SK-N-SH (cell line): Measurements from ENCODE around the gene NEURL2. TPM values are rescaled to one million over a fixed set of nuclear protein-coding genes. Genes with fewer than 3 reads are reported as not detected.

ENCODE experiments used
- CTCF ChIA-PET: fragments of 300-600, 350-600 bp; formaldehyde crosslinking; extraction: SDS; loops from one replicate; lab custom pipeline; 2021; lab: Yijun Ruan, JAX
- POLR2A ChIA-PET: fragments of 350-600 bp; sonication (Branson Sonifier 250); formaldehyde crosslinking; extraction: SDS; loops from one replicate; lab custom pipeline; 2020; ENCODE audit warnings: antibody characterized with exemption, inconsistent platforms; lab: Yijun Ruan, JAX
- DNase-seq: peaks from one replicate; pipeline ENCODE4 v3.0.0; 2012
- H2AFZ ChIP-seq: fragments of 200-600 bp; sonication (generic); 2 replicates; pipeline ENCODE4 v1.8.1; 2016; ENCODE audit warnings: antibody characterized with exemption, mild to moderate bottlenecking, low read depth
- H3F3A ChIP-seq: fragments of 200-600 bp; sonication (generic); replicated peaks from 2 replicates; pipeline ENCODE3; 2016; ENCODE audit warnings: antibody characterized with exemption, mild to moderate bottlenecking; ENCODE audit not compliant: insufficient read depth
- H3K27ac ChIP-seq, 2 experiments: fragments of 200-500 bp in 1 of 2; fragments of 200-600 bp in 1 of 2; sonication (Bioruptor generic) in 1 of 2; sonication (generic), shearing (Covaris generic) in 1 of 2; 2 replicates each; pipeline versions ENCODE4 v1.5.1 to v1.6.1; 2014 to 2016; ENCODE audit warnings: low read depth in 2 of 2, inconsistent platforms in 1 of 2, low read length in 1 of 2, mild to moderate bottlenecking in 1 of 2, mixed read lengths in 1 of 2
- H3K27me3 ChIP-seq: fragments of 200-600 bp; sonication (generic), shearing (Covaris generic); 2 replicates; pipeline ENCODE4 v1.6.1; 2016; ENCODE audit warnings: mixed run types; ENCODE audit not compliant: insufficient read depth
- H3K36me3 ChIP-seq, 2 experiments: fragments of 200-500 bp in 1 of 2; fragments of 200-600 bp in 1 of 2; sonication (Bioruptor generic) in 1 of 2; sonication (generic) in 1 of 2; replicated peaks in 1 of 2; 2 replicates each; pipeline versions ENCODE3 to v1.5.1; 2014 to 2016; ENCODE audit warnings: low read length in 1 of 2, mild to moderate bottlenecking in 1 of 2; ENCODE audit not compliant: insufficient read depth in 2 of 2, control insufficient read depth in 1 of 2
- H3K4me1 ChIP-seq, 2 experiments: fragments of 200-500 bp in 1 of 2; fragments of 200-600 bp in 1 of 2; sonication (Bioruptor generic) in 1 of 2; sonication (generic), shearing (Covaris generic) in 1 of 2; 2 replicates each; pipeline versions ENCODE4 v1.5.1 to v1.6.1; 2014 to 2016; ENCODE audit warnings: low read depth in 1 of 2, low read length in 1 of 2, mixed run types in 1 of 2; ENCODE audit not compliant: insufficient read depth in 2 of 2, control insufficient read depth in 1 of 2
- H3K4me2 ChIP-seq: fragments of 200-600 bp; sonication (generic), shearing (Covaris generic); 2 replicates; pipeline ENCODE4 v1.6.1; 2017; ENCODE audit warnings: mixed run types
- H3K4me3 ChIP-seq, 2 experiments: fragments of 200-500 bp in 1 of 2; fragments of 200-600 bp in 1 of 2; sonication (Bioruptor generic) in 1 of 2; sonication (generic), shearing (Covaris generic) in 1 of 2; 2 replicates each; pipeline versions ENCODE4 v1.5.1 to v1.8.1; 2014 to 2016; ENCODE audit warnings: low read depth in 2 of 2, inconsistent platforms in 1 of 2, low read length in 1 of 2, mild to moderate bottlenecking in 1 of 2, mixed read lengths in 1 of 2, moderate library complexity in 1 of 2
- H3K79me2 ChIP-seq: fragments of 200-600 bp; sonication (generic); 2 replicates; pipeline ENCODE4 v1.8.1; 2017; ENCODE audit warnings: mild to moderate bottlenecking; ENCODE audit not compliant: insufficient read depth
- H3K9ac ChIP-seq: fragments of 200-600 bp; sonication (generic); 2 replicates; pipeline ENCODE4 v1.6.1; 2017; ENCODE audit warnings: mixed run types
- H3K9me2 ChIP-seq: fragments of 200-600 bp; sonication (generic); 2 replicates; pipeline ENCODE4 v1.6.1; 2017; ENCODE audit warnings: mixed run types
- H3K9me3 ChIP-seq: fragments of 200-600 bp; sonication (generic); 2 replicates; pipeline ENCODE4 v1.6.1; 2017; ENCODE audit warnings: mixed run types, mild to moderate bottlenecking, moderate library complexity
- H4K20me1 ChIP-seq: fragments of 200-600 bp; sonication (generic); 2 replicates; pipeline ENCODE4 v1.6.1; 2017; ENCODE audit warnings: mild to moderate bottlenecking, mixed run types; ENCODE audit not compliant: insufficient read depth
- ELF1 ChIP-seq: IDR thresholded peaks from 2 replicates; pipeline ENCODE4 v1.4.0; 2012
- EZH2phosphoT487 ChIP-seq: fragments of 200-600 bp; sonication (generic); IDR thresholded peaks from 2 replicates; pipeline ENCODE4 v1.6.1; 2017; ENCODE audit warnings: low read depth, mixed run types, mild to moderate bottlenecking, antibody characterized with exemption, moderate library complexity, borderline replicate concordance
- FOXJ3 ChIP-seq: sonication (generic); formaldehyde crosslinking; IDR thresholded peaks from 2 replicates; pipeline ENCODE4 v1.5.1; 2020; ENCODE audit warnings: mild to moderate bottlenecking, missing genetic modification reagents
- FOXM1 ChIP-seq: IDR thresholded peaks from 2 replicates; pipeline ENCODE4 v1.4.0; 2012; ENCODE audit warnings: low read depth, mild to moderate bottlenecking
- GABPA ChIP-seq: IDR thresholded peaks from 2 replicates; pipeline ENCODE4 v1.4.0; 2012; ENCODE audit warnings: low read depth, mild to moderate bottlenecking
- GATA2 ChIP-seq: sonication (generic); formaldehyde crosslinking; IDR thresholded peaks from 2 replicates; pipeline ENCODE4 v1.5.0; 2020; ENCODE audit warnings: mild to moderate bottlenecking, missing genetic modification reagents
- RAD21 ChIP-seq: IDR thresholded peaks from 2 replicates; pipeline ENCODE4 v1.6.1; 2012; ENCODE audit warnings: mild to moderate bottlenecking, low read length
- TEAD4 ChIP-seq: IDR thresholded peaks from 2 replicates; pipeline ENCODE4 v1.4.0; 2012; ENCODE audit warnings: mild to moderate bottlenecking, borderline replicate concordance; ENCODE audit not compliant: insufficient read depth
- ZBTB33 ChIP-seq: IDR thresholded peaks from 2 replicates; pipeline ENCODE4 v1.4.0; 2012; ENCODE audit warnings: low read depth, borderline replicate concordance
- WGBS: methylation state at CpG from one replicate; pipeline ENCODE4 v1.1.6; 2017; ENCODE audit warnings: low lambda C conversion rate; 5-methylcytosine and 5-hydroxymethylcytosine counted together
- polyA plus RNA-seq, 3 experiments: library from polyadenylated mRNA; depleted of rRNA; stranded (reverse); fragments of >200 nt; gene quantifications; 2 replicates each; pipeline ENCODE4 v1.2.3, GENCODE V29; 2012
- TF ChIP-seq, protein P1 (sequence below): IDR thresholded peaks from 2 replicates; pipeline ENCODE4 v1.6.1; 2012; ENCODE audit warnings: mild to moderate bottlenecking, low read depth, low read length, moderate library complexity
- TF ChIP-seq, protein P2 (sequence below): fragments of 150-350 bp; IDR thresholded peaks from 2 replicates; pipeline ENCODE4 v1.6.1; 2016; ENCODE audit warnings: mild to moderate bottlenecking, low read depth, low read length

NEURL2 gene
- polyA plus RNA-seq, 1 of the 3 experiments (the other 2 are of a cell fraction): 3.5 TPM

- no peaks in the 10 kb centered on the region for H3K27me3 ChIP-seq
- H3K9me3 ChIP-seq: no peaks in the 10 kb centered on the region
- peaks cover 0 to 9% of the 10 kb centered on the region in 2 experiments; a peak in 2 of 4 replicates for H3K4me1 ChIP-seq
- H3K79me2 ChIP-seq: peaks cover 14% of the 10 kb centered on the region
- no peaks in the 10 kb centered on the region for H4K20me1 ChIP-seq
- peaks cover 10% of the 10 kb centered on the region for H3F3A ChIP-seq
- no peaks in the 10 kb centered on the region for H3K9me2 ChIP-seq
- H2AFZ ChIP-seq: no peak overlapping the region
- H3K9ac ChIP-seq: no peak overlapping the region
- no peak overlapping the region for H3K27ac ChIP-seq
- CTCF ChIA-PET: no interaction called here
- POLR2A ChIA-PET: interaction anchor here (0.6 kb wide), 1 partner anchor 100 kb away, joined by 3 read pairs; no protein-coding TSS in a partner anchor
- no peak for DNase-seq
- H3K36me3 ChIP-seq: peaks cover 15 to 36% of the 10 kb centered on the region in 2 experiments
- 89% methylated on average over 4 of the region's 4 CpGs for WGBS
- H3K4me3 ChIP-seq: no peak overlapping the region
- H3K4me2 ChIP-seq: no peak overlapping the region
- TF ChIP-seq GATA2 (CRISPR knock-in tag) (no peak), TEAD4 (no peak), FOXM1 (no peak), ZBTB33 (no peak), FOXJ3 (CRISPR knock-in tag) (no peak), ELF1 (no peak), GABPA (no peak), EZH2phosphoT487 (no peak), RAD21 (no peak)
- TF ChIP-seq, protein P1, sequence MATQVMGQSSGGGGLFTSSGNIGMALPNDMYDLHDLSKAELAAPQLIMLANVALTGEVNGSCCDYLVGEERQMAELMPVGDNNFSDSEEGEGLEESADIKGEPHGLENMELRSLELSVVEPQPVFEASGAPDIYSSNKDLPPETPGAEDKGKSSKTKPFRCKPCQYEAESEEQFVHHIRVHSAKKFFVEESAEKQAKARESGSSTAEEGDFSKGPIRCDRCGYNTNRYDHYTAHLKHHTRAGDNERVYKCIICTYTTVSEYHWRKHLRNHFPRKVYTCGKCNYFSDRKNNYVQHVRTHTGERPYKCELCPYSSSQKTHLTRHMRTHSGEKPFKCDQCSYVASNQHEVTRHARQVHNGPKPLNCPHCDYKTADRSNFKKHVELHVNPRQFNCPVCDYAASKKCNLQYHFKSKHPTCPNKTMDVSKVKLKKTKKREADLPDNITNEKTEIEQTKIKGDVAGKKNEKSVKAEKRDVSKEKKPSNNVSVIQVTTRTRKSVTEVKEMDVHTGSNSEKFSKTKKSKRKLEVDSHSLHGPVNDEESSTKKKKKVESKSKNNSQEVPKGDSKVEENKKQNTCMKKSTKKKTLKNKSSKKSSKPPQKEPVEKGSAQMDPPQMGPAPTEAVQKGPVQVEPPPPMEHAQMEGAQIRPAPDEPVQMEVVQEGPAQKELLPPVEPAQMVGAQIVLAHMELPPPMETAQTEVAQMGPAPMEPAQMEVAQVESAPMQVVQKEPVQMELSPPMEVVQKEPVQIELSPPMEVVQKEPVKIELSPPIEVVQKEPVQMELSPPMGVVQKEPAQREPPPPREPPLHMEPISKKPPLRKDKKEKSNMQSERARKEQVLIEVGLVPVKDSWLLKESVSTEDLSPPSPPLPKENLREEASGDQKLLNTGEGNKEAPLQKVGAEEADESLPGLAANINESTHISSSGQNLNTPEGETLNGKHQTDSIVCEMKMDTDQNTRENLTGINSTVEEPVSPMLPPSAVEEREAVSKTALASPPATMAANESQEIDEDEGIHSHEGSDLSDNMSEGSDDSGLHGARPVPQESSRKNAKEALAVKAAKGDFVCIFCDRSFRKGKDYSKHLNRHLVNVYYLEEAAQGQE: no peak
- TF ChIP-seq, protein P2, sequence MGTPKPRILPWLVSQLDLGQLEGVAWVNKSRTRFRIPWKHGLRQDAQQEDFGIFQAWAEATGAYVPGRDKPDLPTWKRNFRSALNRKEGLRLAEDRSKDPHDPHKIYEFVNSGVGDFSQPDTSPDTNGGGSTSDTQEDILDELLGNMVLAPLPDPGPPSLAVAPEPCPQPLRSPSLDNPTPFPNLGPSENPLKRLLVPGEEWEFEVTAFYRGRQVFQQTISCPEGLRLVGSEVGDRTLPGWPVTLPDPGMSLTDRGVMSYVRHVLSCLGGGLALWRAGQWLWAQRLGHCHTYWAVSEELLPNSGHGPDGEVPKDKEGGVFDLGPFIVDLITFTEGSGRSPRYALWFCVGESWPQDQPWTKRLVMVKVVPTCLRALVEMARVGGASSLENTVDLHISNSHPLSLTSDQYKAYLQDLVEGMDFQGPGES: no peak
Measured at GRCh38 chr20:45893831-45894230, 2.8 kb upstream of the NEURL2 start.
